HG02938 (cell line): ENCODE data around the gene CELF4.
A peak's percentile ranks its signal among the peaks of the same experiment; 100 is the strongest.
"Not testable (repeated sequence)": the region's sequence is repeated elsewhere in the genome, so short reads cannot be mapped to it uniquely, and the experiment has no call there.

Experiments
- ATAC-seq: cut with Tn5 transposase; IDR thresholded peaks from one replicate; pipeline ENCODE4 v1.9.1; 2021; ENCODE audit warnings: mild to moderate bottlenecking, moderate library complexity; ENCODE audit not compliant: unreplicated experiment

The CELF4 gene

GRCh38 chr18:37375181-37375580 is 190.4 kb downstream of the CELF4 start:
- no peak for ATAC-seq

DNA sequence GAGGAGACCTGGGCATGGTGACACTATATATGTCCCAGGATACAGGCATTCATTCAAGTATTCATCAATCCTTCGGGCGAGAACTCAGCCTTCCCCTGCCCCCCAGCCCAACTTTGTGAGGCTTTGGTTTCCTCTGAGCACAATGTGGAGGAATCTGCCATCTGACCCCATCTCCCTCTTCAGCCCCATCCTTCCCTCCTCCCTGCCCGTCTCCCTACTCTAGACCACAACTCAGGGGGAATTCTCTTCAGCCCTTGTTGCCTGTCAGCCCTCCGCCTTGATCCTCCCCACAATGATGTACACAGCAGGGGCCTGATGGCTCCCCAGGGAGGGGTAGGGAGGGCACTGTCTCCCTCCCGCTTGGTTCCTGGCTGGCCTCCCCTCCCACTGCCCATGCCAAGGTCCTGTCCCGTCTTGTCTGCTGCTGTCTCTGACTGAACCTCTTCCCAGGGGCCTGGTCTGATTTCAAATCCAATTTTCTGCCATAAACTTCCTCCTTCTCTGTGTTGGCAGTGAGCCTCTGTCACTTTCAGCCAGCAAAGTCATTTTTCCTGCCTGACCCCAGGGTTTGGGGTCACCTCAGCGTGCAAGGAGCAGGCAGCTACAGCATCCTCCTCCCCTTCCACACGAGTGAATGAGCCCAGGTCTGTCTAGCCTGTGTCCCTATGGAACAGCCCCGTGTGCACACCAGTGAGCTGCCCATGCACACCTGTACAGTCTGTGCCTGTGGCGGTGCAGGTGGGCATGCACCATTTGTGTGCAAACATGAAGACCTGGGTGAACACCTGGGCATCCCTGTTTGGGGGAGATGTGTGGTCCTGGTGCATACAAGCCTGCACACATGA is 197.3 kb downstream of the CELF4 start:
- ATAC-seq, result no peak

GRCh38 chr18:37364237-37364636 is 201.4 kb downstream of the CELF4 start:
- no peak for ATAC-seq

- no peak for ATAC-seq
Observed at GRCh38 chr18:37362158-37362890, 203.3 kb downstream of the CELF4 start.

DNA sequence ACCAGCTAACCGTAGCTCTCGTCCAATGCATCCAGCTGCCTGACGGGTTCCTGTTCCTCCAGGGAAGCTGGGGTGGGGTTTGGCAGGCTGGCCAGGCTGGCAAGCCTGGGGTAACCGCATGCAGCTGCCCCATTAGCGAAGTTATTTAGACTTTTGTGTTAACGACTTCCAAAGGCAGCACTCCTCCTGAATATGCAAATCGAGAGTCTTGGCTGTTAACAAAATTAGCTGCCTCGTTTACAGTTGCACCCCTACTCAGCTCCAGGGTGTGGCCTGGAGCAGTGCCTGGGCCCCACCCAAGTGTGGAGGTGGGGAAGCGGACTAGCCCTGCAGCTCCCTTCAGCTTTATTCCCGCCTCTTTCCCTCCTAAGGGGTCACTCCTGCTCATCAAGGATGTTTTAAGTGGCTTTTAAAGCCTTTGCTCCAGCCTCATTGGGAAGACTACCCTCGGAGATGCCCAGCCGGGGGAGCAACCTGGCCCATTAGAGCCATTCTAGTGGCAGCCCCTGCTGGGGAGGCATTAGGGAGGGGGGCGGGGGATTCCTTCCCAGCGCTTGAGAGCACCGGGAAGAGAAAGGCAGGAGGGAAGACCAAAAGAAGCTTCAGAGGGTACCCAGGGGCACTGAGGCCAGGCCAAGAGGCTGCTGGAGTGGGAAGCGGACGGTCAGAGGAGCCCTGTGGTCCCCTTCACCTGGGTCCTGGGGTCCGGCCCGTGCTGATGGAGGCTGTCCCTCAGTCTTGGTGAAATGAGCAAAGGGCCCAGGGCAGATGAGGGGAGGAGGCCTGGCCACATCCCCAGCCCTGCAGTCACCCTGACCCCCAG is 204.1 kb downstream of the CELF4 start:
- ATAC-seq, result no peak

- ATAC-seq, result not testable (repeated sequence)
Observed at GRCh38 chr18:37358061-37358460, 207.5 kb downstream of the CELF4 start.

- ATAC-seq, result no peak
Observed at GRCh38 chr18:37355772-37356171, 209.8 kb downstream of the CELF4 start.

DNA sequence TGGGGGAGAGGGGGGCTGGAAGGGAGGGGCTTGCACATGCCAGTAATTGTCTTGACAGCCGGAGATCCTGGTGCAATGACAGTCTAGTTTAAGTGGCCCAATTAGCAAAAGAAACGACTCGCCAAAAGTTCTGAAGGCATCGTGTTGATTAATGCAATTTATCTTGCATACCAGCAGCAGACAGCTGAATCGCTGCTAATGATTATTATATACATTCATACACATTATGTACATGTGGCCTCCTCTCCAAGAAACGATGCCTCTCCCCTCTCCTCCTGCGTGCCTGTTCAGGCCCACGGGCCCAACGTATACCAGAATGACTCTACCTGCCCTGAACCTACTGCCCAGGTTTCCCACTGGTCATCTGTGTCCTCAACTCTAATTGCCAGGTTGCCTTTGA is 214.5 kb downstream of the CELF4 start:
- no peak for ATAC-seq

GRCh38 chr18:37348729-37349128 is 216.9 kb downstream of the CELF4 start:
- ATAC-seq, result no peak

DNA sequence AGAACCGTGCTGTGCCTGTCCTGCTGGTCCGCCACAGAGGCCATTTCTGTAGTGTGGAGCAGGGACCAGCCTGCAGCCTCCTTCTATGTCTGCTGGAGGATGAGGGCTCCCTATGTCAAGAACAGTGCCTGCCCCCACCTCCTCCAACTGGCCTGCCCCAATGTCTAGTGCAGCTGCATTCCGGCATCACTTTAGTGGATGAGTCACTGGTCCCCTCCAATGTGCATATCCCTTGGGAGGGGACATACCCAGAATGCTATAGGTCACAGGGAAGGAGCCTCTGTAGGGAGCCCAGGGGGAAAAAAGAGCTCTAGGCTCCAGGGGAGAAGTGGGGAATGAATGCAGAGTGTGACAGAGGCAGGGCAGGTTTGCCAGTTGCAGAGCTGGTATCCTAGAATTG is 219.6 kb downstream of the CELF4 start:
- ATAC-seq, result no peak

DNA sequence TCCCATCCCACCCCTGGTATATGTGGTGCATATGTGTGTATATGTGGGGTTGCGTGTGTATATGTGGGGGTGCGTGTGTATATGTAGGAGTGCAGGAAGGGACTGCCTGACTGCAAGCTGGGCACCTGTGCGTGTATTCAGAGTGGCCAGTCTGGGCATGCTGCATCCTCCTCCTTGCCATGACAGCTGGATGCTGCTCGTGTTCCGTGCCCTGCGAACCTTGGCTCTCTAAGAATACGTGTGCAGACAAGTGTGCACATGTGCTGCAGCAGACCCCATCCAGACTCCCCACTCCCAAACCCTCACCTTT is 222.1 kb downstream of the CELF4 start:
- peak; percentile 14 for ATAC-seq

- no peak for ATAC-seq
Observed at GRCh38 chr18:37341473-37342086, 224.0 kb downstream of the CELF4 start.

DNA sequence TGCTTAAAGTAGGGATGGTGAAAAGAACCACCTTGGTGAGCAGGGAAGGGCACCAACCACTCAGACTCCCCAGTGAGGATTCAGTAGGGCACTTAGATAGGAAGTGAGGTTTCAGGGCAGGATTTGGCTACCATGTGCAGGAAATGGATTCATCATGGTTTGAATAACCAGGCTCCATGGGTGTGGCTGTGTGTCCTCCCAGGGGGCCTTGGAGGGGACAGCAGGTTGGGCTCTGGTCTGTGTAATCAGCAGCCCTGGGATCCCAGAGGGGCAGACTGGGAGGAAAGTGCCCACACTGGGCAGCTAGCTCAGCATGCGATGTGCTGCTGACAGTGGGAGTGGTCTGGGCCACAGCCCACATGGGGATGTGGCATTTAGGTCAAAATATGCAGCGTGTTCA is 224.6 kb downstream of the CELF4 start:
- ATAC-seq, result no peak

DNA sequence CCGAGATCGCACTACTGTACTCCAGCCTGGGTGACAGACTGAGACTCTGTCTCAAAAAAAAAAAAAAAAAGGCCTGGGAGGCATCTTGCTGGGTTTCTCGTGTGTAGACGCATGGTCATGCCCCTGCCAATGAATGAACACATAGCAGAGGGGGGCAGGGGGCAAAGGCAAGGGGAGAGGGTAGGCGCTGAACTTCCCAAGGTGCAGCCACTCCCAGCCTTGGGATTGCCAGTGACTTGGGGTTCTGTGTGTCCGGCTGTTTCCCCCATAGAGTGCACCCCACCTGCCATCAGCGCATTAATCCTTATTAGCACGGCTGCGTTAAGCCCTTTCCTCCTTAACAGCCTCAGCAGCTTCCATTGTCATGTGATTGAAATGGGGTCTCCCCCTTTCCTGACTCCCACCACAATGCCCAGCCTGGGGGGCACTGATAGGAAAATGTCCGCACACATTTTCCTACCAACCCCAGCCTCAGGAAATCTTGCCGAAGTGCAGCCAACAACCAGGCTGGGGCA is 225.8 kb downstream of the CELF4 start:
- ATAC-seq, result no peak

DNA sequence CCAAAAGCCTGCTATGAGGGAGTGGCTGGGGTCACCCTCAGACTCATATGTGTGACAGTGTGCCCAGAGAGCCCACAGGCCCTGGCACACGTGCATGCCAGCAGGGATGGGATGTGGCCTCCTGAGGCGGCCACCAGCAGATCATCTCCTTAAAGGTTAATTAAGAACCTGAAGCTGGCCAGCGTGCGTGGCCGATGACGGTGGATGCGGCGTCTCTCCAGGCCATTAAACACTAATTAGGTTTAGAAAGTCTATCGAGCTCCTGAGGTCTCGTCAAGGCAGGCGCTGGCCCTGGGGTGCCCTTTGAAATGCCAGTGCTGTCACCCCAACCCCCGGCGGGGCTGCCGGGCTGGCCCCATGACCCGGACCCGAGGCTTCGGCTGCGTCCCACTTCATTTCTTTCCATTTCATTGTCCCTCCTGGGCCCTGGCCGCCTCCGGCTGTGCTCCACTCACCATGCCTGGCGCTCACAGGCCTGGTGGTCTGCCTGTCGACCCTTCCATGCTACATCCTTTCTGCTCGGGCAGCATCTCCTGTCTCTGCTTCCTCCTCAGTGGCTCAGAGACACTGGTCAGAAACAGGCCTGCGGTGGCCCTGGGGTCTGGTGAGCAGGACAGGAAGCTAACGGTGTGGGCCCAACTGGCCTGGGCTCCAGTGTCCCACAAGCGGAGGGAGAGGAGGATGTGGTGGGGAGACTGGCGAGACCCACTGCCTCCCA is 228.9 kb downstream of the CELF4 start:
- no peak for ATAC-seq

DNA sequence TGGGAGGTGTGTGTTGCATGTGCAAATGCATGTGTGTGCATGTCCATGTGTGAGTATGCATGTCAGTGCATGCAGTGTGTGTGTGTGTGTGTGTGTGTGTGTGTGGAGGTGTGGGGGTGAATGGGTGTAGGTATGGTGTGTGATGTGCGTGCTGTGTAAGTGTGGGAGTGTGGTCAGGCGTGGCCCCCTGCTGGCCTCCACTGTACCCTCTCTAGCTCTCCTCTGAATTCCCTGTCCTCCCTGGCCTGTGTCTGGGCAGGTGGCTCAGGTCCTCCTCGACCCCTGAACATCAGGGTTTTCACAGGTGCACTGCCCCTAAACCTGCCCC is 230.2 kb downstream of the CELF4 start:
- no peak for ATAC-seq

- no peak for ATAC-seq
Observed at GRCh38 chr18:37334631-37335408, 230.8 kb downstream of the CELF4 start.

DNA sequence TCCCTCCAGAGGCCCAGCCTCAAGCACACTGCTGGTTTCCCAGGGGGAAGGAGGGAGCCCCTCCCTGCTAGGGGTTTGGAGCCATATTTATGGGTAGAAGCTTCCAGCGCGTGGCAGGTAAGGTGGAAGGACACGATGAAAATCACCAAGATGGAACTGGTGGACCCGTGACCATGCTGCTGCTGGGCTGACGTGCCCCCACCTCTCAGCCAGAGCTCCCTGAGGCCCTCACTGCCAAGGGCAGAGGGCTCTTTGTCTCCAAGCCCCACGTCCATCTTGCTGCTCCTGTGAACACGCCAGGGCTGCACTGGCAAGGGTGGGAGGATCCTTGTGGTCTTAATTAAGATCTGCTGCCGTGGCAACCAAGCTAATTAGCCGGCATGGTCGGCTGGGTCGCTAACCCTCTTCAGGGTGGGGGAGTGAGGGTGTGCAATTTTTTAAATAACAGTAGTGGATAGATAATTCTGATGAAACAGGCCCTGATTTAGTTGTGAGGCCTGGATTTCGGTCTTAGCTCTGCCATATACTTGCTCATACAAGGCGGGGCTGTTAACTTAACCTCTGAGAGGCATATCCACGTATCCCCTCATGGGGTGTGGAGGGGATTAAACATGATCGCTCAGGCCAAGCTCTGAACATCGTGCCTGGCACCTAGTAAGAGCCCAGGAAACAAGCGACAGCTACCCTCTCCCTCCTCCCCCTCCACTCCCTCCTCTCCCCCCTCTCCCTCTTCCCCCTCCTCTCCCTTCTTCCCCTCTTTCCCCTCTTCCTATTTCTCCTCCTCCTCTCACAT is 232.8 kb downstream of the CELF4 start:
- no peak for ATAC-seq

DNA sequence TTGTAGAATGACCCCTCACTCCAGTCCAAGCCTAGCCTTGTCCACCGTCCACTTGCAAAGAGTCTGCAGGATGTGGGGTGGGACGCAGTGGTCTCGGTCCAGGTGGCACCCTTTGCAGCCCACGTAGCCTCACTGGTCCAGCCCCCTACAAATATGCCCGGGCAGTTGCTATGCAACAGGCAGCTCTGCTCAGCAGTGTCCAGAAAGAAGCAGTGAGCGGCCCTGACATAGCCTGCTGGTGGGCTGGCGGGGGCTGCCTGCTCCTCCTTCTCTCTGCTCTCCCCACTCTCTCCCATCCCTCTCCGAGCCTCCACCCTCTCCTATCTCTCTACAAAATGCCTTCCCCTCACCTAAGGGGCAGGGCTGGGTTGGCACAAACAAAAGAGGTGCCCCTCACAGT is 233.4 kb downstream of the CELF4 start:
- ATAC-seq, result no peak
